Common myeloid progenitor, CD34-positive (primary cell): ENCODE results near the gene NISCH.
A peak's percentile ranks its signal among the peaks of the same experiment; 100 is the strongest.

ENCODE experiments used
- CTCF ChIA-PET: fragments of 350-600 bp; sonication (Branson Sonifier 250); formaldehyde crosslinking; loops from one replicate; lab custom pipeline; 2021; ENCODE audit warnings: antibody characterized with exemption; lab: Charles Lee
- POLR2A ChIA-PET: fragments of 350-600 bp; sonication (Branson Sonifier 250); formaldehyde crosslinking; loops from one replicate; lab custom pipeline; 2021; ENCODE audit warnings: antibody characterized with exemption; lab: Charles Lee
- DNase-seq, 3 donors: peaks; one replicate each; pipeline versions ENCODE4 v3.0.0 to v3.0.0-alpha.2; 2013
- H3K27ac ChIP-seq, 2 experiments: 1 replicate in 1 of 2; 2 replicates in 1 of 2; pipeline ENCODE4 v1.7.0; 2013; ENCODE audit warnings: inconsistent platforms in 2 of 2, low read length in 2 of 2, mild to moderate bottlenecking in 2 of 2, low read depth in 1 of 2, moderate library complexity in 1 of 2; ENCODE audit not compliant: severe bottlenecking in 2 of 2, insufficient read depth in 1 of 2, poor library complexity in 1 of 2
- H3K27me3 ChIP-seq, 5 experiments: replicated peaks in 2 of 5; 1 replicate in 3 of 5; 2 replicates in 2 of 5; pipeline versions ENCODE4 v1.6.1 to v1.7.0; 2013; ENCODE audit warnings: low read length in 4 of 5, mild to moderate bottlenecking in 2 of 5, moderate library complexity in 2 of 5, inconsistent platforms in 1 of 5; ENCODE audit not compliant: insufficient read depth in 5 of 5, control insufficient read depth in 4 of 5
- H3K36me3 ChIP-seq, 4 experiments: 1 replicate in 2 of 4; 2 replicates in 2 of 4; pipeline versions ENCODE4 v1.6.1 to v1.7.0; 2013; ENCODE audit warnings: low read length in 3 of 4, control low read depth in 1 of 4, mild to moderate bottlenecking in 1 of 4; ENCODE audit not compliant: control insufficient read depth in 4 of 4, insufficient read depth in 4 of 4
- H3K4me1 ChIP-seq, 4 experiments: 1 replicate in 3 of 4; 2 replicates in 1 of 4; pipeline versions ENCODE4 v1.6.1 to v1.7.1; 2013; ENCODE audit warnings: low read length in 3 of 4, mild to moderate bottlenecking in 3 of 4, control low read depth in 1 of 4, inconsistent platforms in 1 of 4, moderate library complexity in 1 of 4; ENCODE audit not compliant: control insufficient read depth in 4 of 4, insufficient read depth in 4 of 4; ENCODE audit errors: control extremely low read depth in 1 of 4
- H3K4me3 ChIP-seq, 7 experiments: 1 replicate in 4 of 7; 2 replicates in 3 of 7; pipeline versions ENCODE4 v1.5.1 to v1.7.0; 2013; ENCODE audit warnings: mild to moderate bottlenecking in 7 of 7, low read length in 6 of 7, moderate library complexity in 6 of 7, inconsistent platforms in 2 of 7, low read depth in 2 of 7, control low read depth in 1 of 7; ENCODE audit not compliant: insufficient read depth in 4 of 7, control insufficient read depth in 1 of 7; ENCODE audit errors: extremely low read depth in 1 of 7
- H3K9me3 ChIP-seq, 5 experiments: 1 replicate in 4 of 5; 2 replicates in 1 of 5; pipeline versions ENCODE4 v1.6.1 to v1.7.1; 2013; ENCODE audit warnings: low read length in 4 of 5, mild to moderate bottlenecking in 2 of 5, inconsistent platforms in 1 of 5, low read depth in 1 of 5, moderate library complexity in 1 of 5; ENCODE audit not compliant: control insufficient read depth in 4 of 5, insufficient read depth in 2 of 5; ENCODE audit errors: control extremely low read depth in 1 of 5
- WGBS: methylation state at CpG from one replicate; pipeline ENCODE4 v1.1.5; 2013; ENCODE audit not compliant: insufficient coverage; 5-methylcytosine and 5-hydroxymethylcytosine counted together

Gene NISCH

DNA sequence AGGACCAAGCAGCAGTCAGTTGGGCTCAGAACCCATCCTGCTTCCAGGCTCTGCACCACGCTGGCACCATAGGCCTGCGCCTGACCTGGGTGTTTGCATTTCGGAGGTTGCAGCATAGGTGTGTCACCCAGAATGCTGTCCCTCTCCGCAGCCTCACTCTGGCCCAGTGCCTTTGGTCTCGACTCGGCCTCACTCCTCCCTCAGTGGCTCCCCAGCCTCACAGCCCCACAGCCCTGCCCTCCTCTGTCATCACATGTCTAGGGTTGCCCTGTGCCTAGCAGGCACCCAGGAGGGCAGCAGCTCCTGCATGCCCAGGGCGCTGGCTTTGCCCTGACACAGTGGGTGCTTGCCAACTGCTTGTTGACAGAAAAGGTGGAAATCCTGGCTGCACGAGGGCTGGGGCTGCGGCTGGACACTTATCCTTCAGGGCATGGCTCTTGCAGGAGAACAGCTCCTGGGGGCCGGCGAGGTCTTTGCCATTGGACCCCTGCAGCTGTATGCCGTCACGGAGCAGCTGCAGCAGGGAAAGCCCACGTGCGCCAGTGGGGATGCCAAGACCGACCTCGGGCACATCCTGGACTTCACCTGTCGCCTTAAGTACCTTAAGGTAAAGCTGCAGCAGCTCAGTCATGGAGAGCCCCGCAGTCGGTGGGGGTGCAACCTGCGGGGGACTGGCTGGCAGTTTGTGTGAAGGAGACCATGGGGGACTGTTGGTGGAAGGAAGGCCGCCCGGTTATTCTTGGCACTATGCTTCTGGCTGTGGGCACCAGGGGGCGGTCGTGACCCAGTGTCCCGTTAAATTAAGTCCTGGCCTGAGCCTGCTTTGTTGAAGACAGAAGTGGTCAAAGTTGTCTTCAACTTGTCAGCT is 16.2 kb downstream of the NISCH start:
- no peaks in the 10 kb centered on the region for H3K27me3 ChIP-seq
- peak; percentile 51 to 73 (median 61) for DNase-seq
- 67% methylated on average over 21 of the region's 26 CpGs for WGBS
- H3K9me3 ChIP-seq, result no peaks in the 10 kb centered on the region
- H3K4me3 ChIP-seq, result no peak overlapping the region
- H3K4me1 ChIP-seq, result peaks cover 0 to 14% (median 0%) of the 10 kb centered on the region in 4 experiments
- ChIA-PET POLR2A (interaction anchor here (0.5 kb wide), 1 partner anchor 71 kb away, joined by 3 read pairs; no protein-coding TSS in a partner anchor), CTCF (interaction anchor here (0.7 to 9.5 kb wide), 26 partner anchors 9 to 102 kb away, joined by 3 to 65 read pairs (median 3); partner anchors contain the start of genes SEMA3G, STAB1, TNNC1 and UQCC5)
- no peak overlapping the region for H3K27ac ChIP-seq
- H3K36me3 ChIP-seq, result peaks cover 8 to 60% (median 51%) of the 10 kb centered on the region in 4 experiments

DNA sequence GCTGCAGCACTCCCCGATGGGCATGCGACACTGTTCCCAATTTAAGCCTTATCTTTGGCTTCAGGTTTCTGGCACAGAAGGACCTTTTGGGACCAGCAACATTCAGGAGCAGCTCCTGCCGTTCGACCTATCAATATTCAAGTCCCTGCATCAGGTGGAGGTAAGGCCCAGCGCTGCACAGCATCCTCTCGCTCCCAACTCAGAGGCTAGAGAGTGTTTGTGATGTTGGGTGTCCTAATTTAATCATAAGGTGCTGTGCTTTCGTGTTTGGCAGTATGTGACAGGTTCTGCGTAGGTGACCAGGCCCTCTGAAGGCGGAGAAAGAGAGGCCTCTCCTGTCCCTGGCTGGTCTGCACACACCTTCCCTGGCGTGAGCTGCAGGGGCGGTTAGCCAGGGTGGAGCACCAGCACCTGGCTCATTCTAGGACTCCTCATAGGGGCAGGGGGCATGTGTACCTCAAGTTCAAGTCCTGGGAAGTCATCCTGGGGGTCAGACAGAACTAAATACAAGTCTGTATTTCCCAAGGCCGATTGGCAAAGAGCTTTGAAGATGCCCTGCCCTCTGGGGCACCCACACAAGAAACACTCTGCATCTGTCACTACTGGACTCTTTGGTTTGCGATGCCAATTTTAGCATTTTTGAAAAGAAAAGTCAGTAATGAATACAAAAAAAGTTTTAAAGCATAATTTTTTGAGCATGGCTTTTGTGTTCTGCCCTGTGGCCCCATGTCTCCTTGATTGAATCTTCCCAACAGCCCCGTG is 17.0 kb downstream of the NISCH start:
- no peaks in the 10 kb centered on the region for H3K27me3 ChIP-seq
- ChIA-PET CTCF (interaction anchor here (0.6 to 9.5 kb wide), 23 partner anchors 8 to 211 kb away, joined by 3 to 65 read pairs (median 3); partner anchors contain the start of genes SEMA3G, STAB1, TNNC1 and UQCC5), POLR2A (no interaction called here)
- no peak overlapping the region for H3K4me3 ChIP-seq
- H3K4me1 ChIP-seq, result peaks cover 0 to 14% (median 0%) of the 10 kb centered on the region in 4 experiments
- H3K9me3 ChIP-seq, result no peaks in the 10 kb centered on the region
- DNase-seq, result no peak
- H3K27ac ChIP-seq, result no peak overlapping the region
- H3K36me3 ChIP-seq, result peaks cover 9 to 64% (median 54%) of the 10 kb centered on the region in 4 experiments
- 81% methylated on average over 10 of the region's 14 CpGs for WGBS

DNA sequence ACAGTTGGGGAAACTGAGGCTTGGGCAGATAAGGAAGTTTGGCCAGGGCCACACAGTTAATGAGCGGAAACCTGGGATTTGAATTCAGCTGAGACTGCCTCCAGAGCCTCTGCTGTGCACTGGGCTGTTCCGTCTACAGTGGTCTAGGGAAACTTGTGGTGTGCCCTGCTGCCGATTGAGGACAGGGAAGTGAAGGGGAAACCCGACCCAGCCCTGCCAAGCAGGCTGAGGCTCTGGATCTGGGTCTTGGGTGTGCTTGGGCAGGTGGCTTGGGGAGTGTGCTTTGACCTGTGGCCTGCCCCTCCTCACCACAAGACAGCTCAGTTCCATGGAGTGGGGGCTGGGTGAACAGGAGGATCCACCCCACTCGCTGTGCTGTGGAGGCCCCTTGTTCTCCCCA is 17.6 kb downstream of the NISCH start:
- Histone ChIP-seq H3K4me1 (peaks cover 0 to 18% (median 0%) of the 10 kb centered on the region in 4 experiments), H3K9me3 (no peaks in the 10 kb centered on the region), H3K36me3 (peaks cover 10 to 67% (median 58%) of the 10 kb centered on the region in 4 experiments), H3K27me3 (no peaks in the 10 kb centered on the region), H3K27ac (no peak overlapping the region), H3K4me3 (no peak overlapping the region)
- ChIA-PET CTCF (interaction anchor here (0.6 to 9.5 kb wide), 19 partner anchors 7 to 210 kb away, joined by 3 to 65 read pairs (median 3); partner anchors contain the start of genes SEMA3G, STAB1 and UQCC5), POLR2A (no interaction called here)
- no peak for DNase-seq
- WGBS, result 92% methylated on average over 4 of the region's 5 CpGs

DNA sequence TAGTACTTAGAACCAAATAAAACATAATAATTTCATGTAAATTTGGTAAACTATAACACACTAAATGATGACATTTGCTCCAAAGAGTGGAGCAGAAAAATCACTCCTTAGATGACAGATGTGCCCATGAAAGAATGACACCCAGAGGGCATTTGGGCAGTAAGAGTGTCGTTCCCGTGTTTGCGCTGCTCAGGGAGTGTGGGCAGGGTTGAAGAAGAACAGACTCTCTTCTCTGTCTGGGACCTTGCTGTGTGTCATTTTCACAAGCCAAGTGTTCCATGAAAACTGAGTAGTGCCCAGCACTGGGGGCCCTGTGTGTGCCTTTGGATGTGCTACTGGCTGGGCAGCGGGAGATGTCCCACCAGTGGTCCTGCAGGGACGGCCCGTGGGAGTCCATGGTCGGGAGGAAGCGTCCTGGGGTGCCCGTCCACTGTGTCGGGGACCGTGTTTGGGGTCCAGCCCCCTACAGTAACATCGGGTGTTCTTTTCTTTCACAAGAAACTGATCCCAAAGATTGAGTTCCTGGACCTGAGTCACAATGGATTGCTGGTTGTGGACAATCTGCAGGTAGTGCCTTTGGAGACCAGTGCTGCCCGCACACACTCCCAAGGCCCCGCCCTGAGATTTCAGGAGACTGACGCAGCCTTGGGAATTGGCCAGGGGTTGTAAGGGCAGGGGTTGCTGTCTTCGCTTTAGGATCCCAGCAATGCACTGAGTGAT is 21.8 kb downstream of the NISCH start:
- DNase-seq, result no peak
- Histone ChIP-seq H3K9me3 (no peaks in the 10 kb centered on the region), H3K27me3 (no peaks in the 10 kb centered on the region), H3K36me3 (peaks cover 22 to 93% (median 78%) of the 10 kb centered on the region in 4 experiments), H3K27ac (no peak overlapping the region), H3K4me1 (peaks cover 0 to 5% (median 0%) of the 10 kb centered on the region in 4 experiments), H3K4me3 (no peak overlapping the region)
- ChIA-PET POLR2A (no interaction called here), CTCF (interaction anchor here (9.5 kb wide), 1 partner anchor 13 kb away, joined by 65 read pairs; no protein-coding TSS in a partner anchor)
- 100% methylated on average over 14 of the region's 16 CpGs for WGBS

DNA sequence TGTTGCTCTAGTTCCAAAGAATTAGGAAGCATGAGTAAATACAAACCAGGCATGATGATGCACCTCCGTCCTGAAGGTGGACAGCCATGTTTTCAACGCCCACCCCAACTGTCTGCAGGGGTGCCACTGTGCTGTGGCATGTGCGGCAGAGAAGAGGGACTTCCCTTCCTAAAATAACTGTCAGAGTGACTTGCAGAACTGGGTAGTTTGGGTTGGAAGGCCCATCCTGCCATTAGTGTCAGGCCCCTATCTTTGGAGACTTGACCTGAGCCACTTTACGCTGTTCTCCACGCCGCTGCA is 22.3 kb downstream of the NISCH start:
- H3K27me3 ChIP-seq, result no peaks in the 10 kb centered on the region
- DNase-seq, result no peak
- no peak overlapping the region for H3K4me3 ChIP-seq
- WGBS, result 95% methylated on average over 6 of the region's 6 CpGs
- no peak overlapping the region for H3K27ac ChIP-seq
- CTCF ChIA-PET, result no interaction called here
- H3K36me3 ChIP-seq, result peaks cover 18 to 93% (median 77%) of the 10 kb centered on the region in 4 experiments
- POLR2A ChIA-PET, result no interaction called here
- H3K9me3 ChIP-seq, result no peaks in the 10 kb centered on the region
- peaks cover 0 to 3% (median 0%) of the 10 kb centered on the region in 4 experiments for H3K4me1 ChIP-seq

DNA sequence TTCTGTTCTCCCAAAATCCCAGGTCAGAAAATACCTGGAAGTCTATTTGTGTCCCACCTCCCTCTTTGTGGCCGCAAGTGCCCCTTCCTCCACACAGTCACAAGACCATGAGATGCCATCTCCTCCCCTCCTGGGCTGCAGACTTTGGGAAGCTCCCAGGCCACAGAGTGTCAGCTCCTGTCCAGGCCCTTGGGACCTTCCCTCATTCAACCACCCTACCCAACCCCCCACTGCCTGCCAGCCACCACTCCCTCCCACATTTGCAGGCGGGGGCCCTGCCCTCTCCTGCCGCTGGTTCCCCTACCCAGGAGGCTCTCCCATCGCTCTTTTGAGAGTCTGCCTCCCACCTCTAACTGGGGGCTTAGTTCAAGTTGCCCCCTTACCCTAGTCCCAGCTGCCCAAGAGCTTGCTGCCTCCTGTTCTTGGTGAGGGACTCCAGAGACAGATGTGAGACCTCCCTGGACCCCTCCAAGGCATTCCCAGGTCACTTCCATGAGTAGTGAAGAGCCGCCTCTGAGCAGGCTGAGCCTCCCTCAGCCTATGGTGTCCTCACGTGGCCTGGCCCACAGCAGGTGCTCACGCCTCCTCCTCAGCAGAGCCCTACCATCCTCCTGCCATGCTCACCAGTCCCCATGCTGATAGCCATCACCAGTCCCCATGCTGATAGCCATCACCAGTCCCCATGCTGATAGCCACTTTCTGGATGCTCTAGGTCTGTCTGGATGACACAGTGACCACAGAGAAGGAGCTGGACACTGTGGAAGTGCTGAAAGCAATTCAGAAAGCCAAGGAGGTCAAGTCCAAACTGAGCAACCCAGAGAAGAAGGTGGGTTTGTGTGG is 23.9 kb downstream of the NISCH start:
- Histone ChIP-seq H3K9me3 (no peaks in the 10 kb centered on the region), H3K27ac (no peak overlapping the region), H3K4me1 (peaks cover 0 to 3% (median 0%) of the 10 kb centered on the region in 4 experiments), H3K4me3 (no peak overlapping the region), H3K27me3 (no peaks in the 10 kb centered on the region), H3K36me3 (peaks cover 18 to 91% (median 66%) of the 10 kb centered on the region in 4 experiments)
- CTCF ChIA-PET, result interaction anchor here (1.0 kb wide), 1 partner anchor 16 kb away, joined by 4 read pairs; the partner anchor contains the start of gene STAB1
- WGBS, result 97% methylated on average over 6 of the region's 7 CpGs
- POLR2A ChIA-PET, result no interaction called here
- no peak for DNase-seq
